HG03439 (cell line): ENCODE measurements around the gene BMPER.

Source experiments
- ATAC-seq: cut with Tn5 transposase; IDR thresholded peaks from one replicate; pipeline ENCODE4 v1.9.1; 2021; ENCODE audit warnings: mild to moderate bottlenecking, moderate library complexity; ENCODE audit not compliant: unreplicated experiment

BMPER gene

DNA sequence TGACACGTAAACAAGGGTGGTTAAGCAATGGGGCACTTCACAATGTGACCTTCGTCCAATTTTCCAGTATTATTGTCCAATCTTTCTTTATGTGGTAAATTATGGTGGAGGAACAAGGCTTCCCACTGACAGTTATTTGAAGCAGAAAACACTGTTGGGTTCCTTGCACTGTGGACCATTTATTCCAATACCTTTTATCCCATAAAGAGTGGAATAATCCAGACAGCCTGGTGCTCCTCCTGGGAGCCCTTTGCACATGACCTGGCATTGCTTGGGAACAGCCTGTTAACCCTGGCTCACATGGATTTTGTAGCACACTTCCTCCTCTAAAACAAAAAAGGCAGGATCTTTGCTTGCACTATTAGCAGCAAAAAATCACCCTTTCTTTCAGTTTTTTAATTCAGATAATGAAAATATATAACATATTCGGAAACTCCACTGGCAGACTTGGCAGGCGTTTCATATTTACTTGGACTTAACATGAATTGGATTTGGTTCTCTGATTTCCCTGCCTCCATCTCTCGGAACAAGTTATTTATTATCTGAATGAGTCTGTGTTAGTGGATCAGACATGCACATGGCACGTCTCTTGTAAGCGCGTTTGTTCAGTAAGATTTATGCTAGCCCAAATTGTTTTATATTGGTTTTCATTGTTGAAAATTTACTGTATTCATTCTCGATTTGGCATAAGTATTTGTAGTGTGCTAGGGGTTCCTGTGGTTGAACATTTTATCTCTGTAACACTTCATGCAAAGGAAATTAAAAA is 59.3 kb downstream of the BMPER start:
- ATAC-seq = no peak

DNA sequence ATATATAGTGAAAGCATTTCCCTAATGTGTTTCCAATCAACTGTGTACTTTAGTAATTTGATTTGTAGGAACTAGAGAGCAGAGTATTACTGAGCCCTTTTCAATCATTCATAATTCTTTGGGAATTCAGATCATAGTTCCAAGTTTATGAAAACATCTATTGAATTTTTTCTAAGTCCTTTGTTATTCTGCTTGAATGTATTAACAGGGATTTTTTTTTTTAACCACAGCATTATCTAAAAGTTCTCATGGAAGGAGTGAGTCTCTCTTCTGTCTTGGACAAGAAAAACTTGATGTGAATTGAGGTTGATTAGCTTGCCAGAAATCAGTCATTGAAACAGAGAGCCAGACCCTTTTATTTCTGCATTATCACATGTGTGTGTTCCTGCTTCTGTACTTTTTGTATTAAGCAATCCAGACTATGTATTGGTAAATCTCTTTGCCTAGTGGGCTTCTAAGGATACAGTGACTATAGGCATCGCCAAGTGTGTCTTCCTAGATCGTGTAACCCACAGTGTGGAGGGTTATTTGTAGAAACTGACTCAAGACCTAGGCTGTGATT is 59.9 kb downstream of the BMPER start:
- no peak for ATAC-seq

DNA sequence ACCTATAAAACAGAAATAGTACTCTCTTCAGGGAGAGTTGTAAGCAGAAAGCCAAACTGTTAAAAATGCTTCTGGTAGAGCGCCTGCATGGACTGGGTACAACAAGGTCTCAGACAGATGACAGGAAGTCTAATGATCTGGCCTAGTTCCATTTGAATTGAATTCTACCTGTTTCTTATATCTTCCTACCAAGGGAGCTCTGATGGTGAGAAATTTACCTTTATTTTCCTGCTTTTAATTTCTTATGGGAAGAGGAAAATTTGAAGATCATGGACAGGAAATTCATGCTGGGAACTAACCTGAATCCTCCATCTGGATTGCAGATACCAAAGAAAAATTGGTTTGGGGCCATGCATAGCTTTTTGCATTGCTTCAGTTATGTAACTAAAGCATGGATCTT is 63.3 kb downstream of the BMPER start:
- no peak for ATAC-seq

DNA sequence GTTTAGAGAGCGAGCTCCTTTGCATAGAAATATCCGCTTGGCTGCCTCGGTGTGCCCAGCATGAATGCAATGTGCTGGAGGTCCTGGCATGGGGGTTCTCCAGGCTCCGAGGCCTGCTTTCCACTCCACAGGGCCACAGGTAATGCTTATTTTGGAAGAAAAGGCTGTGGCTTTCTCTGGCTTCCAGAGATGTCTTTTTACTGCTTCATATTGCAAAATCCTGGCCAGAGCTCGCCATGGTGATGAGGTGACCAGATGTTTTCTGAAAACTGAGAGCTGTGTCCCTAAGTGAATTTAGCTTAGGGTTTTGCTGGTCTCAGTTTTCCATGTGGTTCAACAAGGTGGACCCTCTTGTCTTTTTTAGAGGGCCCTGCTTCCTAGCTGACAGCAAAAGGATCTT is 65.2 kb downstream of the BMPER start:
- no peak for ATAC-seq

DNA sequence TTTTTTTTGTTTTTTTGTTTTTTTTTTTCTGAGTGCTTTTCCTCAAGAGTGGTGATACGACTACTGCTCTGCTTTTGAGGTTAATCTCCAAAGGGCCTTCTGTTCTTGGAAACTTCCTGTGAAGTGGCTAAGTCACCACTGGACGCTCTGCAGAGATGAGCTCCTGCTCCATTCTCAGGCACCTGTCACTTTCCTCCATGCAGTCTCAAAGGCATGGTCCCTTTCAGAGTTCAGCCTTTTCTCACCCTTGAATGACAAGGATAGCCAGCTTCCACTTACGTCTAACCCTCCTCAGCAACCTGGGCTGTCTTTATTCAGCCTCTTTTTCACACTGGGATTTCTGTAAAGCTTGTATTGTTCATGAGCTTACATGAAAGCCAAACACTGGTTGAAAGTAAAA is 65.8 kb downstream of the BMPER start:
- ATAC-seq = no peak

DNA sequence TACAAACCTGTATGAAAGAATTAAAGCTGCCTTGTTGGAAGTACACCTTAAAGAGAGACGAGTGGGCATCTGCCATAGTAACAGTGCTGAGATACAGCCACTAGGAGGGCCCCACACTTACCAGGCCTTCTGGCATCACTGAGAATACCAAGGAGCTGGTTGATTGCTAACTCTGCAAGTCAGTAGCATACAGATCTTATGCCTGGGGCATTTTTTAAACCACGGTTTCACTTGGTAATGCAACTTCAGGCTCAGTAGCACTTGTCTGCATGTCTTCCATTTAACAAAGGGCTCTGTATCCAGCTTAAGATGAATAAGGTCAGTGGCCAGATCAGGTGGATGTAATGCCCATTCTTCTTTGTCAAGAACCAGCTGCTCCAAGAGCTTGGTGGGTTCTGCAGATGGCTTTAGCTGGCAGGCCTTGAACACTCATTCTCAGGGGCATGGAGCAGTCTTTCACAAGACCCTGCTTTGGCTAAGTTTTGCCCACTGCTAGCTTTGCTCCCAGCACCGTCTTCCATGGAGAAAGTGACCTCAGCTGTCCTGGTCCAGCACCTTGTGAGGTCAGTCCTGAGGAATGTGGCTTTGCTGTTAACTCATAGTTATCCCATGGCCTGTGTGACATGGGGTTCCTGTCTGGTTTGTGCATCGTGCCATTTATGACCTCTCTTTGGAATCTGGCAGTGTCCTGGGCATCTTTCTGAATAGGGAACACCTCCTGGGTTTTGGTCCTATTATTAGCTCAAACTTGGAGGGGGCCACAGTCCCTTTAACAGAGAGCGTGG is 68.1 kb downstream of the BMPER start:
- ATAC-seq = no peak

DNA sequence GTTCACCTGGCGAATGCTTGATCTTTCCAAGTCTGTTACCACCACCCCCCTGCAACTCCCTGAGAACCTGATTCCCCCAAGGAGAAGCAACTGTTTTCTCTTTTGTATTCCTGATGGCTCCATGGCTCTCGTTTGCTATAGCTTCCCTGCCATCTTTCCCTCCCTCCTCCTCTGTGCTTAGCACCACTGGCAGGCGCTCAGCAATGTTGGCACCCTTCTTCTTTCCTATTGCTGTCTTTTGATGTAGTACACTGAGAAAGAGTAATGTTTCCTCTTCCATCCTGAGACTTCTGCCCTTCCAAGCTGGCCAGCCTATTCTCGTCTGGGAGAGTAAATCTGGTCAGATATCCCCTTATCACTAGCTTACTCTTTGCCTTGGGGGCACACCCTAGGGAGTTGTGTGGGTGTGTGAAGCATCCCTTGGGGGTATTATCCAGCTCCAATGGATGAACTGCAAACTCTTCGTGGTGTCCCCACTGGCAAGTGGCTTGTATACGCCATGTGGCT is 74.0 kb downstream of the BMPER start:
- ATAC-seq = no peak

DNA sequence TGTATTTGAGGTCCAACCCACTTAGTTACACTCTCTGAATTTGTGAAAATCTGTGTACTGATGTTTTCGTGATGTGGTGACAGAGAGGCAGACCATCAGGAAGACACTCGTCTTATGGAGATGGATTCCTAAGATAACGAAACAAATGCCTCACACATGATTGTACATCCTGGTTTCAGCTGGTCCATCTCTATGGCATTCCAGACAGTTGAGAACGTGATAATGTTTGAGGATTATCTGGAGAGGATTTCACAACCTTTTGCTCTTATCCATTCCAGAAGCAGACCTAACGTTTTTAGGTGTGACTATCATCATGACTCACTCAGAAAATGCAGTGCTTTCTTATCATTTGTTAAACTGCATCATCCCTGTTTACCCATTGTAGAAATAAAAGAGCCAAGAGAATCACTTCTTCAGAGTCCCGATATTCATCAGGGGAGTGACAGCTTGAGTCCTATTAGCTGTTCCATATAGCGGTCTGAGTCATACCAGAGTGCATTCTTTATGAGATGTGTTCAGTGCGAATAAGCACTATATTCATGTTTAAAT is 74.5 kb downstream of the BMPER start:
- no peak for ATAC-seq

DNA sequence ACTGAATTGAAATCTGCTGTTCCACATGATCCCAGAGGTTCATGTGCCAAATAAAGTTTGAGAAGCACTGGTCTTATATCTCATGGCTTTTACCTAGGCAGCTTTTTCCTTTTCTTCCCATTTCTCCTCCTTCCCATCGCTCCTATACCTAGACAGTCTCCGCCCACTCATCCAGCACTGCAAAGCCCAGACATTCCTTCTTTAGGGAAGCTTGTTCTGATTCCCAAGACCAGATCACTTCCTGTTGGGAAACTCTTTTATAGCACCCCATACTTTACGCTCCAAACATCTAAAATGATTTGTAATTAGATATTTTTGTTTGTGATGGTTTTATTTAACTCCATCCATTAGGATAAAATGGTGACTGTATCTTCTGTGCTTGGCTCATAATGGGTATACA is 75.9 kb downstream of the BMPER start:
- no peak for ATAC-seq

DNA sequence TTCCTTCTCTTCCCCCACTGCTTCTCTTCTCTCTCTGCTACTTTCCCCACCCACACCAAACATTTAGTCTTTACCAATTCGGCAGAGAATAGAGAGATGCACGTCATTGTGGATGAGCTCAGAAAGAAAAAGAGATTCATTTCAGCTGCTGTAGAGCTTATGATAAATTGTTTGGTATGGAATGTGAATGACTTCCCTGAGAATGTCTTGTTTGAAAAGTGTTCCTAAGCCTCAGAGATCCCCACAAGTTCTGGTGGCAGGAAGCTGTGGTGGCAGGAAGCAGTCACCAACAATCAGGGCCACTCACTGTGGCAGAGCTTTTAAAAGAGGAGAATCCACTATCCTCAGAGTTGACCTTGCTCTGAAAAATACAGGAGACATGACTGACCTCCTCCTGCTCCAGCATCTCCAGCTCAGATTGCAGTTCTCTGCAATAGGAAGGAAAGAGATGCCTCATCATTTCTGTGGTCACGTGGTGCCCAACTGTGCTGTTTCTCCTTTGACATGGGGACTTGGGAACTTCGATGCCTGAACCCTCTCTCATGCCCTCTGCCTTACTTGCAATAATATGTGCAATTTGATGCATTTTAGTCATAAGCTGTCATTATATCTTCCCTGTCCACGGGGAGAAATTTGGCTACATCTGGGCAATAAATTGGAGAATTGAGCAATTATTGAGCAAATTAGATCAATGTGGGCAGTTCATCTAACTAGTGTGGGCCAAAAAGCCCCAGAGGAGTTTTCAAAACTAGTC is 76.5 kb downstream of the BMPER start:
- no peak for ATAC-seq

DNA sequence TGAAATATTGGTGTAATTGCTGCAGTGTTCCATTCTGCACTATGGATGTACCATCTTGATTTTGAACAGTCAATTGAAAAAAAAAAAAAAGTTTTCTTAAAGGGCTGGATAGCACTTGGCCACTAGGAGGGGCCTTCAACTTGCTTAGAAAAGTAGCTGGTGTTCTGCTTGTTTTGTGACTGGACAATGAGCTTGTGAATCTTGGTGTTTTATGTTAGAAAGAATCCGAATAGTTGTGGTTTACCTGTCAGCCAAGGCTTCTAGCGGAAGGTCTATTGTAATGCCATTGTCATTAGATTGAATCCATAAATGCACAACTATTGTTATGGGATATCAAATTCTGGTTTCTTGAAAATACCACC is 77.1 kb downstream of the BMPER start:
- ATAC-seq = no peak

DNA sequence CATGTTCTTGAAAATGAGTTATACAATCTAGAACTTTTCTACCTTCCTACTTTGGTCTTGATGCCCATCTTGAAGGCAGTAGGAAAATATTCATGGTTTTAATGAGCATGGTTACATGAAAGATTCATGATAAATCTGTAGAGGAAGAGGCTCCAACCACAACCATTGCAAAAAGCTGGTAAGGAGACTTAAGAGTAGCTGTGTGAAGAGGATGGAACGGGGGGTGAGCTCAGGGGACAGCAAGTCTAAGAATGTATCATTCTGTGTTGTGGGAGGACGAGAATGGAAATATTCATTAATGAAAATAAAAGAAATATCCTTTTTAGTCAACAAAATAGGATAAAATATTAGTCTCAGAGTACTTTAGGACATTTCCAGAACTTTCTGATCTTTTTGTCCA is 81.1 kb downstream of the BMPER start:
- no peak for ATAC-seq

DNA sequence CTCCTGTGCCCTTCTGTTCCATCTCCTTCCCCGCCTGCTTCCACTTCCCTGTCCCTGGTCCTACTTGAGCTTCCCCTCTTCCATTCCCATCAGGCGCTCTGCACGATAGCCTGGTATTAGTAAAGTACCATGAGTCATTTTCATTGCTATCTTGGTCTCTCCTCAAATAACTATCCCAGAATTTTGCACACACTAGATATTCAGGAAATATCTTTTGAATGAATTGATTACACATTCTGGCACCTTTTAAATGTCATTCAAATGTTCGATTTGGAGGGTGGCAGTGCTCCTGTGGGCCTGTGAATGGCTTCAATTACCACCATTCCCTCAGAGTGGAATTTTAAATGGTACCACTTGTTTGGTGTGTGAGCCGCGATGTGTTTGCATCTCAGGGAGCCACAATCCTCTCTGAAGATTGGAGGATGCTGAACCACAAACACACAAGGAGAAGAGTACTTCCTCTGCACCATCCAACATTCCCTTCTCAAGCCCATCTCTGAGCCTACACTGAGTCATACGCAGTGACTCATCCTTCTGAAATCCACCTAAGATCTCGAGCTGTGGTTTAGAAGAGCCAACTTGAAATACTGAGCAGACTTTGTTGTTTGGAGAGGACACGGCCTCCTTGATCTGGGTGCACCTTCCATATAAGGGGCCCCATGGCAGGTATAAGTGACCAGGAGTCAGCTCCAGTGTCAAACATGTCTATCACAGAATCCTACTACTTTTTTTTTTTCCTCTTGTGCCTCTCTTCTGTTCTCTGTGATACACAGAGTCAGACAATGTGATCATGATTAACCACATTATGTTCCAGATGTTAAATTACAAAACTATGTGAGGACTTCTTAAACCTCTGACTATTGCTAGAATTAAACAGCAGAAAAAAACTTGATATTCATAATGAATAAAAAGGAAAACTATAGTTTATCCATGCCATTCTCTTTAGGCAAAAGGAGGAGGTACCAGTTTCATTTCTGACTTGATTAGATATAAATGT is 81.9 kb downstream of the BMPER start:
- no peak for ATAC-seq

DNA sequence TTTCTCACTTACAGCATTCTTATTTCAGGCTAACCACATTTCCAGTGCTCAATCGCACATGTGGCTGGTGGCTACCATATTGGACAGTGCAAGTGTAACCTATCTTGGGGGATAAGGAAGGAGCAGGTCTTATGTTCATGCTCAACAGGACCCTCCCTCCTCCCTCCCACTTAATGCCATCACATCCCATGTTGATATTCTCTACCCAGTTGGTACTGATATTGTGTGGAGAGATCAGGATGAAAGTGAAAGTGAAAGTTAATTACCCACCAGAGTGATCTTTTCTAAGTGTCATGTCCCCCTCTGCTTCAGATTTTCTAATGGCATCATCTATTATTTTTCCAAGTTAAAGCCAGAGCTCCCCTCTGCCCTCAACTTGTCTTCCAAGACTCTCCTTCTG is 91.6 kb downstream of the BMPER start:
- no peak for ATAC-seq

DNA sequence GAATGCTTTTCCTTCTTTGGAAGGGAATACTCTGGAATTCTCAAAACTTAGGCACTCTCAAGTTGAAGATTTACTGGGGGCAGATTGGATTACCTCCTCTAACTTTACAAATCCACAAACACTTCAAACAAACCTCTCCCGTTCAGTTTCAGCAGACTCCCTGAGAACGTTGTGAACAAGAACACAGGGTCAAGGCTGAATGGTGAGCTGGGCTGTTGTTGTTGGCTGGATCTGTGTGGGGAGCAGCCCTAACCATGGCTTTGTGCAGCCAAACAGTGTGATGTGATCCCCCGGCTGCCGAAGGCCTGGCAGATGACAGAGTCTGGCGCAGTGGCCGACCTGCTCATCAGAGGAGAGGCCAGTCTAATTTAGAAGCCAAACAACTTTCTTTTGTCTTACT is 93.1 kb downstream of the BMPER start:
- ATAC-seq = no peak

DNA sequence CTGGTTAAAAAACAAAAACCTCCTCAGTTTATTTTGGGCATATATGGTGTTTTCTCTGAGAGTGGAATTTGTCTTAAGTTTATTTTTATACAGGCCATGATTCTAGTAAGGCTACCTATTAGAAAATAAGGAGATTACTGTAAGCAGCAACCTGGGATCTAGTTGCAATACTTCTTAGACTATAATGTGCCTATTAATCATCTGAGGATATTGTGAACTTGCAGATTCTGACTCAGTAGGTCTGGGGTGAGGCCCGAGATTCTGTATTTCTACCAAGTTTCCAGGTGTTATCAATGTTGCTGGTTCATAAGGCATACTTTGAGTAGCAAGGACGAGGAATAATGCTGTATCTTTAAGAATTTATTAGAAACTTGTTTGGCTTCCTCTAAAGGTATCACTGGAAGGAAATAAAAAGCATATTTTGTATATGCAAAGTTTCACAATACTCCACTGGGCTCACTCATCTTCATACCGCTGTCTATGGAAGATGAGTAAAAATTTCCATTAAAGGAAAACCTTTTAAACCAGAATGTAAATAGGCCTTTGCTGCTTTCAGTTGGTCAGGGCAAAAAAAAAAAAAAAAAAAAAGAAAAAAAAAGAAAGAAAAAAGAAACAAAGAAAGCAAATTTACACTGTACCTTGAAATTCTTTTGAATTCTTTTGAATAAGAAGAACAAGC is 105.8 kb downstream of the BMPER start:
- no peak for ATAC-seq

DNA sequence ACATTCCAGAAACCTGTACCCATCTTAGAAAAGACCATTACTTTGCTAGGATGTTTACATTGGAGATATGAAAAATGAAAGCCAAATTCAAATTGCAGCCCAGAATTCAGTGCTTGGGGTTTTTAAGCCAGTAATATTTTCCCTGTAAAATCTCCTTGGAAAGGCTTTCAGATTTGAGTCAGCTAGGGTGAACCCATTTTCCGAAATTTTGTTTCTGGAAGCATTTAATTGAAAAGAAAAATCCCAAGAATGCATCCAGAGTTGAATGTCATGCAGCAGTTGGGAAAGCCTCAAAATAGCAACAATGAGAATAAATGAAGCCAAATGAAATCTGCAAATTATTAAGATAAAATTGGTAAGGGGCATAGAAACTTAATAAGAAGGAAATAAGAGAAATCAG is 106.4 kb downstream of the BMPER start:
- ATAC-seq = no peak

DNA sequence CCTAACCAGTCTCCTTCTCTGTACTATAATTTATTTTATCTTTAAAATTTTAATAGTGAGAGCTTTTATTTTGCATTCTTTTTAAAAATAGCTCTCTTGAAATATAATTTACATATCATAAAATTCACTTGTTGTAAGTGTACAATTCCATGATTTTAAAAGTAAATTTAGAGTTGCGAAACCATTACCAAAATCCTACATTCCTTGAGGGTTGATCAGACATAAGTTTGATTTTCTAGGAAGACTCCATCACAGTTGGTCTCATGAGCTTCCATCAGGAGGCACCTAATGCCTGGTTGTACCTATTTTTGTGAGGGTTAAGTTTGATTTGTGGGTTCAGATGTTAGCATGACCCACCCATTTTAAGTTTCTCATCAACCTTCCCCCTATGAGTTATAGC is 108.1 kb downstream of the BMPER start:
- no peak for ATAC-seq

DNA sequence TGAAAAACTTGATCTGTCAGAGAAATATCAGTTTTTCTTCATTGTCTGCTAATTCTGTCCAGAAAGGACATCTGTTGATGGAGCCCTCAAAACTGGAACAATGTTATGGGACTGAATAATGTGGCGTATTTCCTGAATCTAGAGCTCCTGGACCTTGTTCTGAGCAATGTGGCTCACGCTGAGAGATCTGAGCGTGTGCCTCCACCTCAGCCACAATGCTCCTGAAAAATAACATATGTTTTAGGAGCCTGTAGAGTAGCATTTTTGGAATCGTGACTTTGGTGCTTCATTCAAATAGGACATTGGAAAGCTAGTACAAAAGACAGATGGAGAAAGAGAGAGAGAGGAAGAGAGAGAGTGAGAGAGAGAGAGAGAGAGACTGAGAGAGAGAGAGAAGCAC is 110.3 kb downstream of the BMPER start:
- ATAC-seq = no peak
